GM12864 (cell line): ENCODE results near the gene PAQR9.

Experiments used
- DNase-seq: peaks from one replicate; pipeline ENCODE4 v3.0.0-alpha.2; 2011; ENCODE audit warnings: low read depth
- H3K4me3 ChIP-seq: 2 replicates; pipeline ENCODE4 v1.5.1; 2011; ENCODE audit warnings: mild to moderate bottlenecking, low read depth, low read length, control low read depth
- CTCF ChIP-seq: IDR thresholded peaks from 2 replicates; pipeline ENCODE4 v1.5.1; 2011; ENCODE audit warnings: low read depth, mild to moderate bottlenecking, moderate library complexity, low read length, control low read depth, inconsistent platforms; ENCODE audit errors: missing control alignments

PAQR9 gene

GRCh38 chr3:142923694-142924093, 39.8 kb downstream of the PAQR9 start:
- H3K4me3 ChIP-seq, result no peak overlapping the region
- TF ChIP-seq CTCF, result no peak
- no peak for DNase-seq

GRCh38 chr3:142916605-142917004, 46.9 kb downstream of the PAQR9 start:
- no peak for TF ChIP-seq CTCF

GRCh38 chr3:142915636-142916035, 47.8 kb downstream of the PAQR9 start:
- no peak overlapping the region for H3K4me3 ChIP-seq
- DNase-seq, result no peak
- no peak for TF ChIP-seq CTCF

More at GRCh38 chr3:142916605-142917004, 46.9 kb downstream of the PAQR9 start:
- no peak for DNase-seq
- no peak overlapping the region for H3K4me3 ChIP-seq

- no peak for TF ChIP-seq CTCF
- H3K4me3 ChIP-seq, result no peak overlapping the region
- no peak for DNase-seq
These were observed 49.1 kb downstream of the PAQR9 start for GRCh38 chr3:142914286-142914811.

- TF ChIP-seq CTCF, result no peak
- no peak overlapping the region for H3K4me3 ChIP-seq
- no peak for DNase-seq
These were observed 50.0 kb downstream of the PAQR9 start for GRCh38 chr3:142913432-142913831.

- H3K4me3 ChIP-seq, result no peak overlapping the region
- no peak for TF ChIP-seq CTCF
- DNase-seq, result no peak
These were observed 50.9 kb downstream of the PAQR9 start for GRCh38 chr3:142912402-142913172.
